Measurements from ENCODE around the gene SH3RF3. TPM values are rescaled to one million over a fixed set of nuclear protein-coding genes. Genes with fewer than 3 reads are reported as not detected.

The SH3RF3 gene
- polyA plus RNA-seq, 1 donor (not counting 4 experiments of a cell fraction or from before 2014, with no cell fraction given): 0.08 TPM

- H3K27me3 ChIP-seq (ENCODE audit: control insufficient read depth, extremely low read depth, insufficient read depth, low read length): peaks cover 41% of the 10 kb centered on the region
- H3K4me2 ChIP-seq (ENCODE audit: control insufficient read depth, extremely low read depth, insufficient read depth, low read depth, low read length): no peak overlapping the region
- no peak overlapping the region for H3K27ac ChIP-seq (ENCODE audit: control insufficient read depth, insufficient read depth, low read length)
- H3K36me3 ChIP-seq (ENCODE audit: control insufficient read depth in 2 of 2, extremely low read depth in 1 of 2, insufficient read depth in 2 of 2, low read length in 2 of 2): no peaks in the 10 kb centered on the region
- FAIRE-seq: no peak
- H3K9me1 ChIP-seq (ENCODE audit: control insufficient read depth, extremely low read depth, insufficient read depth, low read length): no peaks in the 10 kb centered on the region
- dilution Hi-C loops (cut with MboI; ENCODE audit: extremely low pct_ligation_motif_present, low sequenced_read_pairs): no loop called here
- no peaks in the 10 kb centered on the region for H3K79me2 ChIP-seq (ENCODE audit: control insufficient read depth, insufficient read depth, low read length)
- H3K9me3 ChIP-seq (ENCODE audit: control insufficient read depth, low read depth, low read length): no peaks in the 10 kb centered on the region
- DNase-seq (ENCODE audit: low read depth, low spot score): no peak
- TF ChIP-seq EZH2 (IDR thresholded peaks at IDR 0.05; ENCODE audit: low read length): no peak
- no peak for TF ChIP-seq CTCF (optimal IDR thresholded peaks at IDR 0.05 in 1 of 3, IDR thresholded peaks at IDR 0.05 in 1 of 3, conservative IDR thresholded peaks at IDR 0.05 in 1 of 3; ENCODE audit: extremely low read depth in 1 of 3, insufficient read depth in 2 of 3, low read length in 3 of 3)
- peaks cover 6% of the 10 kb centered on the region for H3K4me1 ChIP-seq (ENCODE audit: control insufficient read depth, extremely low read depth, insufficient read depth, low read length)
- no peak overlapping the region for H3K9ac ChIP-seq (ENCODE audit: control insufficient read depth, extremely low read depth, insufficient read depth, low read length)
- no peak overlapping the region for H3K4me3 ChIP-seq (ENCODE audit: control insufficient read depth in 2 of 3, extremely low read depth in 1 of 3, insufficient read depth in 2 of 3, low read depth in 1 of 3, low read length in 3 of 3)
- no peaks in the 10 kb centered on the region for H4K20me1 ChIP-seq (ENCODE audit: control insufficient read depth, extremely low read depth, insufficient read depth, low read length)
- H2AFZ ChIP-seq (ENCODE audit: control insufficient read depth, low read length): no peak overlapping the region
These were observed 142.9 kb downstream of the SH3RF3 start for GRCh38 chr2:109271920-109272319.

- Histone ChIP-seq H3K4me1 (ENCODE audit: control insufficient read depth, extremely low read depth, insufficient read depth, low read length) (peaks cover under 1% of the 10 kb centered on the region), H3K36me3 (ENCODE audit: control insufficient read depth in 2 of 2, extremely low read depth in 1 of 2, insufficient read depth in 2 of 2, low read length in 2 of 2) (no peaks in the 10 kb centered on the region), H2AFZ (ENCODE audit: control insufficient read depth, low read length) (no peak overlapping the region), H3K27ac (ENCODE audit: control insufficient read depth, insufficient read depth, low read length) (no peak overlapping the region), H3K9me3 (ENCODE audit: control insufficient read depth, low read depth, low read length) (no peaks in the 10 kb centered on the region), H3K4me3 (ENCODE audit: control insufficient read depth in 2 of 3, extremely low read depth in 1 of 3, insufficient read depth in 2 of 3, low read depth in 1 of 3, low read length in 3 of 3) (no peak overlapping the region), H3K79me2 (ENCODE audit: control insufficient read depth, insufficient read depth, low read length) (no peaks in the 10 kb centered on the region), H3K9me1 (ENCODE audit: control insufficient read depth, extremely low read depth, insufficient read depth, low read length) (no peaks in the 10 kb centered on the region), H4K20me1 (ENCODE audit: control insufficient read depth, extremely low read depth, insufficient read depth, low read length) (no peaks in the 10 kb centered on the region), H3K4me2 (ENCODE audit: control insufficient read depth, extremely low read depth, insufficient read depth, low read depth, low read length) (no peak overlapping the region), H3K27me3 (ENCODE audit: control insufficient read depth, extremely low read depth, insufficient read depth, low read length) (peaks cover 44% of the 10 kb centered on the region), H3K9ac (ENCODE audit: control insufficient read depth, extremely low read depth, insufficient read depth, low read length) (no peak overlapping the region)
- dilution Hi-C loops (cut with MboI; ENCODE audit: extremely low pct_ligation_motif_present, low sequenced_read_pairs): no loop called here
- TF ChIP-seq EZH2 (IDR thresholded peaks at IDR 0.05; ENCODE audit: low read length) (no peak), CTCF (optimal IDR thresholded peaks at IDR 0.05 in 1 of 3, IDR thresholded peaks at IDR 0.05 in 1 of 3, conservative IDR thresholded peaks at IDR 0.05 in 1 of 3; ENCODE audit: extremely low read depth in 1 of 3, insufficient read depth in 2 of 3, low read length in 3 of 3) (no peak)
- FAIRE-seq: no peak
- DNase-seq (ENCODE audit: low read depth, low spot score): no peak
These were observed 143.5 kb downstream of the SH3RF3 start for GRCh38 chr2:109272461-109272860.

Data from keratinocyte (primary cell).